ENCODE data around the gene ZNF385C. TPM values are rescaled to one million over a fixed set of nuclear protein-coding genes. Genes with fewer than 3 reads are reported as not detected.

The ZNF385C gene
- total RNA-seq, 1 experiment from 2014 or later: 0.26 TPM

- Mint-ChIP-seq H3K36me3 (ENCODE audit: insufficient read depth, unreplicated experiment) (no peaks in the 10 kb centered on the region), H3K27me3 (ENCODE audit: insufficient read depth, unreplicated experiment) (peaks cover 33% of the 10 kb centered on the region), H3K9me3 (ENCODE audit: unreplicated experiment) (no peaks in the 10 kb centered on the region), H3K27ac (ENCODE audit: low read depth, unreplicated experiment) (no peak overlapping the region), H3K4me1 (ENCODE audit: insufficient read depth, unreplicated experiment) (peaks cover 13% of the 10 kb centered on the region), H3K4me3 (ENCODE audit: unreplicated experiment) (no peak overlapping the region)
- no peak for DNase-seq (ENCODE audit: unreplicated experiment)
- POLR2A ChIA-PET: no interaction called here
- no peak for TF ChIP-seq CTCF (IDR thresholded peaks at IDR 0.05; ENCODE audit: unreplicated experiment)
- intact Hi-C loops (cut with micrococcal nuclease): no loop called here
- CTCF ChIA-PET: interaction anchor here (0.8 to 0.9 kb wide), 2 partner anchors 10 to 32 kb away, joined by 3 to 4 read pairs; no protein-coding TSS in a partner anchor
- no TSS peak for BruUV-seq (replicated peaks)
Measured at GRCh38 chr17:42055496-42055895, 42.8 kb downstream of the ZNF385C start.

- Mint-ChIP-seq H3K4me1 (ENCODE audit: insufficient read depth, unreplicated experiment) (peaks cover 13% of the 10 kb centered on the region), H3K36me3 (ENCODE audit: insufficient read depth, unreplicated experiment) (no peaks in the 10 kb centered on the region), H3K9me3 (ENCODE audit: unreplicated experiment) (no peaks in the 10 kb centered on the region), H3K4me3 (ENCODE audit: unreplicated experiment) (no peak overlapping the region), H3K27me3 (ENCODE audit: insufficient read depth, unreplicated experiment) (peaks cover 33% of the 10 kb centered on the region), H3K27ac (ENCODE audit: low read depth, unreplicated experiment) (no peak overlapping the region)
- ChIA-PET POLR2A (no interaction called here), CTCF (interaction anchor here (0.7 to 1.0 kb wide), 3 partner anchors 32 to 82 kb away, joined by 3 to 5 read pairs (median 3); no protein-coding TSS in a partner anchor)
- no TSS peak for BruUV-seq (replicated peaks)
- intact Hi-C loops (cut with micrococcal nuclease): no loop called here
- no peak for TF ChIP-seq CTCF (IDR thresholded peaks at IDR 0.05; ENCODE audit: unreplicated experiment)
- DNase-seq (ENCODE audit: unreplicated experiment): no peak
Measured at GRCh38 chr17:42055027-42055426, 43.2 kb downstream of the ZNF385C start.

GRCh38 chr17:42053731-42054500 lies 44.4 kb downstream of the ZNF385C start:
- Mint-ChIP-seq H3K4me3 (ENCODE audit: unreplicated experiment) (no peak overlapping the region), H3K27me3 (ENCODE audit: insufficient read depth, unreplicated experiment) (peaks cover 40% of the 10 kb centered on the region)
- CTCF ChIA-PET: interaction anchor here (0.8 to 1.0 kb wide), 2 partner anchors 12 to 14 kb away, joined by 3 to 4 read pairs; no protein-coding TSS in a partner anchor

More at GRCh38 chr17:42053731-42054500, 44.4 kb downstream of the ZNF385C start:
- Mint-ChIP-seq H3K9me3 (ENCODE audit: unreplicated experiment) (no peaks in the 10 kb centered on the region), H3K36me3 (ENCODE audit: insufficient read depth, unreplicated experiment) (no peaks in the 10 kb centered on the region), H3K27ac (ENCODE audit: low read depth, unreplicated experiment) (no peak overlapping the region), H3K4me1 (ENCODE audit: insufficient read depth, unreplicated experiment) (peaks cover 13% of the 10 kb centered on the region)
- POLR2A ChIA-PET: no interaction called here
- TF ChIP-seq CTCF (IDR thresholded peaks at IDR 0.05; ENCODE audit: unreplicated experiment): no peak
- no peak for DNase-seq (ENCODE audit: unreplicated experiment)
- no TSS peak for BruUV-seq (replicated peaks)
- intact Hi-C loops (cut with micrococcal nuclease): no loop called here

All from MCF 10A (cell line).